ENCODE measurements around the gene MYO10.
"Not testable (repeated sequence)": the region's sequence is repeated elsewhere in the genome, so short reads cannot be mapped to it uniquely, and the experiment has no call there.

MYO10 gene

DNA sequence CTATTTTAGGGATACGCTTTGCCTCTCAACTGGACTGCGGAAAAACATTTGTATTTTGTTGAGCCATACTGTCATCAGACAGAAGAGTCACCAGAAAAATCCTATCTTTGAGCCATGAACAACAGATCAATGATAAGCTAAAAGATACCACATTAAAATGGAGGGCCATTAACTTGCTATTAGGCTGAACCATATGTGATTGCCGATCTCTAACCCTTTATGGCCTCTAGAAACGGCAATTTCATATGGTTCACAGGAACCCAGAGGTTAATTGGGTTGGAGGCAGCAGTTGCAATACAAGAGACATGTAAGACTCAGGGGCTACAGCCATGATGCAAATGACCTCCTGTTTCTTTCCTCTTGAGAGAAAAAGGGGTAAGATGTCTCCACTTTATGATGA, 69.8 kb downstream of the MYO10 start:
- in situ Hi-C loops (cut with MboI; ENCODE audit: low sequenced_read_pairs): no loop called here

DNA sequence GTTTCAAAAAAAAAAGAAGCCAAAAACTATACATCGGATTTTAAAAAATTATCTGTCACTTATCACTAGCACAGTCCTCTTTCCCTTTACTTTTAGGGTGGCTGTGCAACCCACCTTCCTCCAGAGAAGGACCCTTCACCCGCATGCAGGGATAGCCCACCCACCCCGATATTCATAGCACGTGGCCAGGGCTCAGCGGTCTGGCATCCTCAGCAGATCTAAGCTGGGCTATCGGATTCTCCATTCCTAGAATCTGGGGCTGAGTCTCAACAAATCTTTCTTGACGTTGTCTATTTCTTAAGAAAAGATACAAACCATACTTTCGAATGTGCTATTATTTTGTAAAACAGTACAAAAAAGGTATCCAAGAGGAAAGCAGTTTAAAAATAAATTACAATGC, 70.9 kb downstream of the MYO10 start:
- in situ Hi-C loops (cut with MboI; ENCODE audit: low sequenced_read_pairs): no loop called here

DNA sequence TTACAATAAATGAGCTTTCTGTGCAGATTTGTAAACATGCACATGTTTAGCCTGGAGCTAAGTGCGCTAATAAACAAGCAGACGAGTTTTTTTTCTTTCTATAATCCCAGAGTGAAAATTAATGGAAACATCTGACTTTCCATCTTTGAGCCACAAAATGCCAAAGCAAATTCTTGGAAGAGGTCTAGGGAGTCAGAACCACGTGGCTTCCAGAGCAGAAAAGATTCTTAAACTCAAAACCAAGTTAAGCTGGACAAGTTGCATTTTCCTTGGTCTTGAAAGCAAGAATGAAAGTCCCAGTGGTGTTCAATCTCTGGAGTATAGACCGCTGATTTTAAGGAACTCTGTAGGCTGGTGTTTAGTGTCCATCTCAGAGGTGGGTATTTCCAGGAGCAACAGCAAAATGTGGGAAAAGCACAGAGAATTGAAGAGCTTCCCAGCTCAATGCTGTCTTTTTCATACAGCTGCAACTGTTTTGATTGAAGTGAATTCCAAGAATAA, 71.4 kb downstream of the MYO10 start:
- in situ Hi-C loops (cut with MboI; ENCODE audit: low sequenced_read_pairs): no loop called here

DNA sequence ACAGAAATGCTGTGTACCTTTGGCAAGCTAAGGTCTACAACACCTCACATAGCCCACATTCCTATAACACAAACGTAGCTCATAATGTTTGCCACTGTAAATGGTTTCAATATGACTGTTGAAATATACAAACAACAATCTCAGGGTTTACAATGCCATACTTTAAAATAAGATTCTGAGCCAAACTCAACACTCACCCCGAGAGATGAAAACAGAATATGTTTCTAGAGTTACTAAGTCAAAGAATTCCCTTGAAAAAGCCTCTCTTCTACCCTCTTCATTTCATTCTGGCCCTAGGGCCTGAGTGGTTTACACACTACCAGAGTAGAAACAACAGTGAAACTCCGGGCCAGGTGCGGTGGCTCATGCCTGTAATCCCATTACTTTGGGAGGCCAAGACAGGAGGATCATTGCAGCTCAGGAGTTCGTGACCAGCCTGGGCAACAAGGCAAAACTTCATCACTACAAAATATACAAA, 72.6 kb downstream of the MYO10 start:
- in situ Hi-C loops (cut with MboI; ENCODE audit: low sequenced_read_pairs): no loop called here

DNA sequence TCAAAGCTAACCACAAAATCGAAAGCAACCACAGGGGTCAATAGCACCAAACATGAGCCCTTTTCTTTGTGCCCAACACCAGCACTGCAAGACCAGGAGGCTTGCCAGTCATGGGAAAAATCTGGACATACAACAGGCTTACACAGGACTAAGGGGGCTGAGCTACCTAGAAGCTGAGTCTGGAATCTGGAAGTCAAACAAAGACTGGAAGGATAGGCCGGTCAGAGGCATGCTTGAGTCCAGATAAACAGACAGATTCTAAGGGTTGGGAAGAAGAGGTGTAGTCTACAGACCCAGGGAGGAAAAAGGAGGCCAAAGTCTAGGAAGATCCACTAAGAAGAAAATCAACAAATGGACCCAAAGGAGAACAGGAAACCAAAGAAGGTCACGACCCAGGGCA, 73.3 kb downstream of the MYO10 start:
- in situ Hi-C loops (cut with MboI; ENCODE audit: low sequenced_read_pairs): no loop called here

DNA sequence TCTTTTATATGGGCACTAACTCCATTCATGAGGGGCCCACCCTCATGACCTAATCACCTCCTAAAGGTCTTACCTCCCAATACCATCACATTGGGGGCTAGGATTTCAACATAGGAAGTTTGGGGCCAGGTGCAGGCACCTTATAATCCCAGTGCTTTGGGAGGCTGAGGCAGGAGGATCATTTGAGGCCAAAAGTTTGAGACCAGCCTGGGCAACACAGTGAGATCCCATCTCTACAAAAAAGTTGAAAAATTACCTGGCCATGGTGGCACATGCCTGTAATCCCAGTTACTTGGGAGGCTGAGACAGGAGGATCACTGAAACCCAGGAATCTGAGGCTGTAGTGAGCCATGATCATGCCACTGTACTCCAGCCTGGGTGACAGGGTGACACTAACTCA, 76.7 kb downstream of the MYO10 start:
- in situ Hi-C loops (cut with MboI; ENCODE audit: low sequenced_read_pairs): no loop called here

DNA sequence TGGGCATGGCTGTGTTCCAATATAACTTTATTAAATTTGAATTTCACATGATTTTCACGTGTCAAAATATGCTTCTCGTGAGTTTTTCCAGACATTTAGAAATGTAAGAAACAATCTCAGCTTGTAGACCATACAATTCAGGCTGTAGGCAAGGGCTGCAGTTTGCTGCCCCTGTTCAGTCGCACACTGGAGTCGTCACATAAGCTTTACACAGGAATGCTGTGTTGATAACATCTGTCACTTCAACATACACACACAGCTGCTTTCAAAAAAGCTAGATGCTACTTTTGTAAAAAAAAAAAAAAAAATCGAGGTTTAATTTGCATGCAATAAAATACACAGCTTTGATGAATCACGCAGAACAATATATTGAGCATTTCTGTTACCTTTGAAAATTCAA, 77.9 kb downstream of the MYO10 start:
- in situ Hi-C loops (cut with MboI; ENCODE audit: low sequenced_read_pairs): no loop called here

DNA sequence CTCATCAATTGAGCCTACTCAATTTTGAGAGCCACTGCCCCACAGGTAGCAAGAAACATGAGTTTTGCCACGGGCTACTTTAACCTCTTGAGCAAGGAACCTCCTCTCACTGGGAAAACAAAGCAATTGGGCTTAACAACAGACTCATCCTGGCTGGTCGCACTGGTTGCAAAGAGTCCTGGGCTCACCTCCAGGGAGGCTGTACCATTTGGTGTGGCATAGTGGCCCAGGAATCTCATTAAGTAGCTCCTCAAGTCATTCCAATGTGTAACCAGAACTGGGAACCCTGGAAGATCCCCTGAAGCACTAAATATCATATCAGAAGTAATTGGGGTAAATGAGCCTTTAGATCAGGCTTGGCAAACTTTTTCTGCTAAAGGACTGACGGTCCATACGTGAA, 78.5 kb downstream of the MYO10 start:
- in situ Hi-C loops (cut with MboI; ENCODE audit: low sequenced_read_pairs): no loop called here

DNA sequence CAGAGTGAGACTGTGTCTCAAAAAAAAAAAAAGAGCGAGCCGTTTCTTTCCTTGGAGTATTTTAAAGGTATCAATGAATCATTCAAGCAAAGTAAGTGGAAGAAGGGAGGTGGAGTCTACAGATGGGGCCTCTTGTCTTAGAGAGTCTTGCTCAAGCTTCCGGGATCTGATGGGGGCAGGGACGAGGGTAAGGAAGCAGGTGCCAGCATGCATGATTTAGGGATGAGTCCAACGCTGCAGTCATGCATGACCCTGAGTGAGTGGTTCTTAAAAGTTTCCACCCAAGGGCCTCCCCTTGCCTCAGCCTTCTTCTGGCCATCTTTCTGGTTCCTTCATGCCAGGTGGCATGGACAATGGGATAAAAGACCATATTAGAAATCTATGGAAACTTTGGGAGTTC, 79.6 kb downstream of the MYO10 start:
- in situ Hi-C loops (cut with MboI; ENCODE audit: low sequenced_read_pairs): no loop called here

DNA sequence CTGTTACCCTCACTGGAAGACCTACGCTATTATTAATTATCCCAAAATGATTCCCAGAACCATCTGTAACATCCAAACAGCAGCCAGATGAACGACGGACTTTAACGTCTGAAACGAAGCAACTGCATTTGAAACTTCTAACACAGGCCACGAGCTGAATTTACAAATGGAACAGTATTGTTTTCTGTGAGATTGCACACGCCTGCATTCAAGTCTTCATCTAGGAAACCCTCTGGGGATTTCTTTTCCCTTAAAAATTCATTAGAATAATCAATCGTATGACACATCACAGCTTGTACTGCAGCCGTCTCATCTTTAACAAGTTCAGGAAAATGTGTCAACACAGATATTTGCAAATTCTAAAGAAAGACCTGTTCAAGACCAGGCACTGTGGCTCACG, 80.2 kb downstream of the MYO10 start:
- in situ Hi-C loops (cut with MboI; ENCODE audit: low sequenced_read_pairs): no loop called here

DNA sequence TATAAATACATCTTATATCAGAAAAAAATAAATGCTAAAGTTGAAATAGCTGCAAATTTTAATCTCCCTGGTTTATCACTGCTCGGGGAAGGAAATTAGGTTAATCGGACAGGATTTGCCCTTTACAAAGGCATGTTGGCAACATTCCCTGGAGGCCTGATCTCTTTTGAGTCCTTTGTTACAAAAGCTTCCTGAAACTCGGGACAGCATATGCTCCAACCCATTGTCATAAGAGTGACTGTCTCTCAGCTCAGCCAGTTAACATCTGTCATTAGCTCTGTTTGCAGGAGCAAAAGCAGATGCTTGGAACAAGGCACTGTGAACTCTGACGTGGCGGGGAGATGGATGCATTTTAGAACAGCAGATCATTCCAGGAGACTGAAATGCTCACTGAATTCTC, 80.6 kb downstream of the MYO10 start:
- in situ Hi-C loops (cut with MboI; ENCODE audit: low sequenced_read_pairs): no loop called here

DNA sequence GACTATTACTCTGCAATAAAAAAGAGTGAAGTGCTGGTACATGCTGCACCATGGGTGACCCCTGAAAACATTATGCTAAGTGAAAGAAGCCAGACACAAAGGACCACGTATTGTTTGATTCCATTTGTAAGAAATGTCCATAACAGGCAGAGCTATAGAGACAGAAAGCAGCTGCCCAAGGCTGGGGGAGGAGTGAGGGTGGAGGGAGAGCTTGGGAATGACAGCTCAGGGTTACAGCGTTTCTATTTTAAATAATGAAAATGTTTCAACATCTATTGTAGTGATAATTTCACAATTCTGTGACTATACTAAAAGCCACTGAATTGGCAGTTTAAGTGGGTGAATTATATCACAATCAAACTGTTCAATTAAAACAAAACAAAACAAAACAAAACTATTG, 81.7 kb downstream of the MYO10 start:
- in situ Hi-C loops (cut with MboI; ENCODE audit: low sequenced_read_pairs): no loop called here

DNA sequence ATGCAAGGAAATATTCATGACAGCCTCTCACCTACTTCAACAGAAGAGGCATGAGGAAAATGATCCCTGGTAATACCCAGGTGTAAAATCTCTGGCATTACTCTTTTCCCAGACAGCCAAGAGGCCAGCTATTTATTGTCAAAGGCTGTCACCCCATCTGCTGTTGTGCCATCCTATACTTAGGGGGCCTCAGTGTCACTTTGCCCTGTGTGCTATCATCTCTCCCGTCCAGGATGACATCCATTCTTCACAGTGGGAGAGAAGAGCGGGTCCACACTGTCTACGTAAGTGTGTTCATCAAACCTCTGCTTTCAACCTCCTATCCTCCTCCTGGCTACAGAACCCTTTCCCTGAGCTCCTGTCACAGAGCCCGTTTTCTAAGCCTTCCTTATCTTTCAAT, 82.6 kb downstream of the MYO10 start:
- in situ Hi-C loops (cut with MboI; ENCODE audit: low sequenced_read_pairs): no loop called here

DNA sequence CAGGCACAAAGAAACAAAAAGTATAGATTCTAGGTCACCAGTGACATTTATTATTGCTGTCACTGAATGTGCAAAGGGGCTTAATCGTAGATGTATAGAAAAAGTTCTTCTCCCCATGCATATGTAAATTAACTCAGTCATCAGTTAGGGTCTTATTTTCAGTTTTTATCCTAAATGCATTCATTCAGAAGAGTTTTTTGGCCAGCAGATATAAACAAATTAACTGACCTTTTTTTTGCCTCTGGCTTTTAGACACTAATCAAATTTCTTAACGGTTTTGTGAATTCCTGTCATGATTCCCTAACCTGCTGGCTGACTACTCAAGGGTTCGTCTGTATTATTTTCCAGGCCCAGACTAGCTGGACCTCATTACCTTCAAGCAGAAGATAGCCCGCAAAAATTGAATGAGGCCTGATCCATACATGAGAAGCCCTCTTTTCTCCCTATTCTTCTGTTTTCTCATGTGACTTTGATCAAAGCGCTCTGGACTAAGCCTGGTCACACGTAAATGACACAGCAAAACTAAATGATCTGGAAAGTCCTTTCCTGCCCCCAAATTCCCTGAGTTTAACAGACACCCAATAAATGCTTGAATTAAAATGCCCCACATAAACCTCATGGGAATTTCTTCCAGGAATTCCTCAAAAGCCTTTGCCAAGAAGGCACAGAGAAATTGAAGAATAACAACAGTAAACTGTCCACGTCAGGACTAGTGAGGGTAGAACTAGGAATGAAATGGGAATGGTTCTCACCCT, 83.7 kb downstream of the MYO10 start:
- in situ Hi-C loops (cut with MboI; ENCODE audit: low sequenced_read_pairs): no loop called here

DNA sequence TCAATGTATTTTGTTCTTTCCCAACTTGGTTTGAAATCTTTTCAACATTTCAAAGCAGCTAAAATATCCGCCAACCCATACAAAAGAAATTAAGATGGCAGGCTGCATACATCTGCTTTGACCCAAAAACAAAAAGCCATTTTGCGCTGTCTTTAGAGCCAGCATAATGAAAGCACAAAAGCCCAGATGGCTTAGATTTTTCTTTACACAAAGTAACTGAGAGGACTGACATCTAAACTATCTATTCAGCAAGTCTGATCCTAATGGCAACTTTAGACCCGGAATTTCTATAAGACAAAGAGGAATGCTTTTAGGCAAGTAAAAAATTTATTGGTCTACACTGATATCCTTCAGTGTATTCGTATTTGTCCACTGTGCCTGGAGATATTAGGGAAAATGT, 86.3 kb downstream of the MYO10 start:
- in situ Hi-C loops (cut with MboI; ENCODE audit: low sequenced_read_pairs): no loop called here

DNA sequence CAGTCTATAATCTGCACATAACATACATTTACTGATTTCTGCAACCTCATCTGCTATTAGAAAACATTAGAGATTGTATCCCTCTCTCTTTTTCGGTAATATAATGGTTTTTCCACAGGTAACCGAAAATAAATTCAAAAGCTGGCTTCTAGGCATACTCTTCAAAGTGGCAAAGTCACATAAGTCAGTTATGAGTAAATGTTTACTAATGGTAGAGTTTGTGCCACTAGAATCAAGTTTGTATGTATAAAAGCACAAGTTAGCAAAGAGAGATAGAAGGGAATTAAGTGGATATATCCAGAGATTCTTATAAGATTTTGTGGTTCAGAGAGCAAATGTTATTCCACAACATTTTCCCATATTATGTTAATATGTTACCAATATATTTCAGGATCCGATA, 86.9 kb downstream of the MYO10 start:
- in situ Hi-C loops (cut with MboI; ENCODE audit: low sequenced_read_pairs): no loop called here

DNA sequence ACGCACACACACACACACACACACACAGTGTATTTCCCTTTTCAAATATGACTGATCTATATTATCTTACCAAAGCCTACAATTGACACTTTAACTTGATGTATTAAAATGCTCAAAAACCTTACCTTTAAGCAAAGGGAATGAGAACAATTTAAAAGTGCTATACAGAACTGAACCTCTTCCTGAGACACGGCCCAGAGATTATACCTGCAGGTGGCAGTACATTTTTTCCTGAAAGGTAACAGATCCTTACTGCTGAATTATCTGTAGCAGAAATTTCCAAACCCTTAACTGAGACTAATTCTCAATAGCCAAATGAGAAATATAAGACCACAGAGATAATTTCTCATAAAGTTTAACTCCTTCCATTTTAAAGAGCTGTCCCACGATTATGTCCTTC, 91.1 kb downstream of the MYO10 start:
- in situ Hi-C loops (cut with MboI; ENCODE audit: low sequenced_read_pairs): no loop called here

DNA sequence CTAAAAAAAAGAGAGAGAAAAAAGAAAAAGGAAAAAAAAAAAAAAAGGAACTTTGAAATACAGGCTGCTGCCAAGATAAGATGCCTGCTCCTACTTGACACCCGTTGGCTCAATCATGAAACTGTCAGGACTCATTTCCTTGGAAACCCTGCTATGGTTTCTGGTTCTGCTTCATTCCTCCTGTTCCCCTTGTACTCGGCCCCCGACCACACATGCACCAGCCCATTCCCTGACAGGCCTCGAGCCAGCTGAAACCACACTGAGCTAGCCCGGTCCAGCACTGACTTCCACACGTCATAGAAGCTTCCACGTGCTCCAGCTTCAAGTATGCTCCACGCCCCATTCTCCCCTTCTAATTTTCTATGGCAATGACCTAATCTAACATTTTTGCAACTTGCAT, 93.2 kb downstream of the MYO10 start:
- in situ Hi-C loops (cut with MboI; ENCODE audit: low sequenced_read_pairs): no loop called here

DNA sequence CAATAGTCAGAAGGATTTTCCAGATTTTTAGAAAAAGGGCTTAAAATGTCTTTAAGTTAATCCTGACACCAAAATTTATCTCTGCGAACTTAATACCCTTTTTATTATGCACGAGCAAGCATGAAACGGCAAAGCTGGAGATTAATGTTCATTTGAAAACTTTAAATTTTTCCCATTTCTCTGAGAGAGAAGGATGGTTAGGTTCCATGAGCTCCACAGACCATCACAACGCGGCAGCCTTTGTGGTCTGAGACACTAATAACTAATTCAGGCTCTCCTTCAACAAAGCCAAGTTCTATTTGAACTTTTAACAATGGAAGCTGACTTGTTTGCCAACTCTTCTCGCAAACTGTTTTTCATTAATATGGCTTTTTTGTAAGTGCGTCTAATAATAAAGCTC, 94.7 kb downstream of the MYO10 start:
- in situ Hi-C loops (cut with MboI; ENCODE audit: low sequenced_read_pairs): no loop called here

DNA sequence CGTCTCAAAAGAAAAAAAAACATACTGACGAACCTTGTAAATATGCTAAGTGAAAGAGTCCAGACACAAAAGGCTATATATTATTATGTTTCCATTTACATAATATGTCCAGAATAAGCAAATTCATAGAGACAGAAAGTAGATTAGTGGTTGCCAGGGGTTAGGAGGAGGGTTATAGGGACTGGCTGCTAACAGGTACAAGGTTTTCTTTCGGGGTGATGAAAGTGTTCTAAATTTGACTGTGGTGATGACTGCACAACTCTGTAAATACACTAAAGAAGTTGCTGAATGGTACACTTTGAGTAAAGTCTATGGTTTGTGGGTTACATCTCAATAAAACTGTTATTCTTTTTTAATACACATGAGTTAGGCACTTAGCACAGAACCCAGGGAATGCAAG, 98.8 kb downstream of the MYO10 start:
- in situ Hi-C loops (cut with MboI; ENCODE audit: low sequenced_read_pairs): no loop called here

DNA sequence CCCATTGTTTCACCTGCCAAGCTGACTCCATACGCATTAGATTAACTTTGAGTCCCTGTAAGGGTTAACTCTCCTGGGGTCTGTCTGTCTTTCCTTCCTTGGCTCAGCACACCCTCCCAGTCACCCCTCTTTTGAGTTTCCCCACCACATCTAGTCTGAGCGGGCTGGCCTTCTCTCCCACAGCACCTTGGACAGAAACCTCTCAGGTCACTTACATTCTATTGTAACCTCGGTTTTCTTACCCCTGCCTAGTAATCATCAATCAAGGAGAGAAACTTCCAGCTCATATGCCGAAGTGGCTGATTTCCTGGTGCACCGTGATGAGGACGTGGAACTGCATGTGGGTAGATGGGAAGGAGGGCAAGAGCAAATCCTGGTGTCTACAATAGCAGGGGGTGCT, 102.1 kb downstream of the MYO10 start:
- in situ Hi-C loops (cut with MboI; ENCODE audit: low sequenced_read_pairs): no loop called here

DNA sequence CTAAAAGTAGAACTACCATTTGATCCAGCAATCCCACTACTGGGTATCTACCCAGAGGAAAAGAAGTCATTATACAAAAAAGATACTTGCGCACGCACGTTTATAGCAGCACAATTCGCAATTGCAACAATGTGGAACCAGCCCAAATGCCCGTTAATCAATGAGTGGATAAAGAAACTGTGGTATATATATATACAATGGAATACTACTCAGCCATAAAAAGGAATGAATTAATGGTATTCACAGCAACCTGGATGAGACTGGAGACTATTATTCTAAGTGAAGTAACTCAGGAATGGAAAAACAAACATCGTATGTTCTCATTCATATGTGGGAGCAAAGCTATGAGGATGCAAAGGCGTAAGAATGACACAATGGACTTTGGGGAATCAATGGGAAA, 104.8 kb downstream of the MYO10 start:
- in situ Hi-C loops (cut with MboI; ENCODE audit: low sequenced_read_pairs): not testable (repeated sequence)

DNA sequence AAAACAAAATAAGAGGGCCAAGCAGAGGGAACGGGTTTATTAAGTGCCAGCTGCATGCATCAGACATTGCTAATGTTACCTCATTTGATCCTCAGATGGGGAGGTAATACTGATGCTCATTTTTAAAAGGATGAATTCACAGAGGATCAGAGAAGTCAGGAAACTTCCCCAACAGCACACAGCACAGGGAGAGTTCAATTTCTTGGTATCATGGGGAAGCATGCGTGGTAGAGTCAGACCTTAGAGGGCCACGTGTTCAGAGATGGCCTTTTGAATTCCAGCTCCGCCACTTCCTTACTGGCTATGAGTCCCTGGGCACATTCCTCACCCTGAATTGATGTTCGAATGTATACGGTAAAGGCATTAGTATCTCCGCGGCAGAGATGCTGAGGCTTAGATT, 108.3 kb downstream of the MYO10 start:
- in situ Hi-C loops (cut with MboI; ENCODE audit: low sequenced_read_pairs): no loop called here
